Smooth muscle cell of bladder (primary cell): Measurements from ENCODE around the gene C20orf204. TPM values are rescaled to one million over a fixed set of nuclear protein-coding genes. Genes with fewer than 3 reads are reported as not detected.

Source experiments
- total RNA-seq: library from RNA; depleted of rRNA; stranded (reverse); fragments of >200 nt; gene quantifications from 2 replicates; pipeline ENCODE4 v1.2.3, GENCODE V29; 2014

The C20orf204 gene, protein sequence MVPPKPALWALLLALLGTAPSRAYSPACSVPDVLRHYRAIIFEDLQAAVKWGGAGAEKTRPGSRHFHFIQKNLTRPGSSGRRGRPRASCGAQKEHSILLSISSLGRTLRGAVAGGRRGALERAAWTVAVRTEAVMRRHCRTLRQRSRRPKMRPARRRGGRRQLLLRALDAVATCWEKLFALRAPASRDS
- total RNA-seq, result 0.57 and 0.92 TPM in 2 replicates

DNA sequence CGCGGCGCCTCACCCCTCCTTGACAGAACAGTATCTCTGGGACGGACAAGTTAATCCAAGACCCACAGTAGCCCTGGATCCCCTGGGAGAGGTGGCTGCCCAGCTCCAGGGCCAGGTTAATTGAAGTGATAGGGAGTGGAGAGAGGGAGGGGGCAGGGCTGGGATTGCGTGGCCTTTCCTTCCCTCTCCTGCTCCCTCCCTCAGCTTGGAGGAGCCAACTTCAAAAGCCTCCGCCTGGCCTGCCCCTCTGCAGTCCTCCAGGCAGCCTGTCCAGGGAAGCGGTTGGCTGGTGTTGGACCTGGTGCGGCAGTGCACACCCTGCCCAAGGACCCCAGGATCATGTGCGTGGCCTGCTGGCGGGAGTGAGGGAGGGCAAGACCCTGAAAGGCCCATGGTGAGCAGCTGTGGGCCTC, at the start of gene C20orf204:
Gene C20orf204 (plus strand): TSS at position 250 of the 413 bp plus-strand sequence. CDS start 142 bp downstream, at position 392.

DNA sequence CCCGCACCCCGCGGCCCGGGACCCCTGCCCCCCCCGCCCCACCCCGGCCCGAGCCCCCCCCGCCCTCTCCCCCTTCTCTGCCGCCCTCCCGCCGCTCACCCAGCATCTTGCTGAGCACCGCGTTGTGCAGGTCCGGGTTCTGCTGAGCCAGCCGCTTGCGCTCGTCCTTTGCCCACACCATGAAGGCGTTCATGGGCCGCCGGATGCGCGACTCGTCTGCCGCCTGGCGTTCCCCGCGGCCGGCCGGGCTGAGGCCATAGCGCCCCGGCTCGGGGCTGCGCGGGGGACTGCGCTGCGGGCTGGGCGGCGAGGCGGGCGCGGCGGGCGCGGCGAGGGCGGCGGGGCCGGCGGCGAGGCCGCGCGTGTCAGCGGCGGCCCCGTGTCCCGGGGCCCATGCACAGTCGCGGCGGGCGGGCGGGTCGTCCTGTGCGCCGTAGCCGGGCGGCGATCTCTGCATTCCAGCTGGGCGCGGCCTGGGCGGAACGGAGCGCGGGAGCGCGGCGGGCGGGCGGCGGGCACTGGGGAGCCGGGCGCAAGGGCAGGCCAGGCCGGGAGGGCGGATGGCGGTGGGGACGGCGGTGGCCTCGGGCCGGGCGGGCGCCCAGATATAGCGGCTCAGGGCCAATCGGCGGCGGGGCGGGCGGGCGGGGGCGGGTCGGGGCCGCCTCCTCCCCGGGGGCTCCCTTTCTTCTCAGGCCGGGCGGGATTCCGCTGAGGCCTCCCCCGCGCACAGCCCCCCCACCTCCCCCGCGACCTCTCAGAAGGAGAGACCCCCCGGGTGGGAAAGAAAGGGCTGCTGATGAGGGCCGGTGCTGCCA, 13.3 kb downstream of the C20orf204 start, which contains the start of gene SOX18:
Gene SOX18 (minus strand): TSS at position 580 of the 818 bp plus-strand sequence. CDS start 123 bp downstream, at position 457.

DNA sequence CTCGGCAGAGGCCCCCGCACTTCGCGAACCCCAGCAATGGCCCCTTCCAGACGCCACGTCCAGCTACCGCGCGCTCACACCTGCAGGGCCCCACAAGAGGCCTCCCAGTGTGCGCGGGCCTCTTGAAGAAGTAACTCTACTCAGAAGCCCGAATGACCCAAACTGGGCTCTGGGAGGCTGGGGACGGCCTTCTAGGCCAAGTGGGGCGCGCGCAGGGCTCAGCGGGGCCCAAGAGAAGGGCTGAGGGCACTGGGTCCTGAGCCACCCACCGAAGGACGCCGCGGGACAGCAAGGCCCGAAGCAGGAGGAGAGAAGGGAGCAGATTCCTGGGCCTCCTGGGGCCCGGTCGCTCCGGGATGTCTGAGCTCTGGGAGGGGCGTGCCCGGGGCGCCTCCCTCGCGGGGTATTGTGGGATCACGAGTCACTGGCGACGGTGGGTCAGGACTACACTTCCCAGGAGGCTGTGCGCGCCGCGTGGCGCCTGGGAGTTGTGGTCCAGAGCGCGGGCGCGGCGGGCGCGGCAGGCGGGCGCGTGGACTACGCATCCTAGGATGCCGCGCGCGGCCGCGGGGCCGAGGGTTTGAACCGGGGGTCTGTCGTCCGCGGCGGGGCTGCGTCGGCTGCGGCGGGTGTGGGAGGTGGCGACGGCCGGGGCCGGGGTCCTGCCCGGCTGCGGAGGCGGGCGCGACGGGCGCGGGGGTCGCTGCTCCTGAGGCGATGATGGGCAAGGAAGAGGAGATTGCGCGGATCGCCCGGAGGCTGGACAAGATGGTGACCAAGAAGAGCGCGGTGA, 26.8 kb downstream of the C20orf204 start, which contains the start of gene TCEA2:
Gene TCEA2 (plus strand): TSS at position 603 of the 793 bp plus-strand sequence. CDS start 115 bp downstream, at position 718.

DNA sequence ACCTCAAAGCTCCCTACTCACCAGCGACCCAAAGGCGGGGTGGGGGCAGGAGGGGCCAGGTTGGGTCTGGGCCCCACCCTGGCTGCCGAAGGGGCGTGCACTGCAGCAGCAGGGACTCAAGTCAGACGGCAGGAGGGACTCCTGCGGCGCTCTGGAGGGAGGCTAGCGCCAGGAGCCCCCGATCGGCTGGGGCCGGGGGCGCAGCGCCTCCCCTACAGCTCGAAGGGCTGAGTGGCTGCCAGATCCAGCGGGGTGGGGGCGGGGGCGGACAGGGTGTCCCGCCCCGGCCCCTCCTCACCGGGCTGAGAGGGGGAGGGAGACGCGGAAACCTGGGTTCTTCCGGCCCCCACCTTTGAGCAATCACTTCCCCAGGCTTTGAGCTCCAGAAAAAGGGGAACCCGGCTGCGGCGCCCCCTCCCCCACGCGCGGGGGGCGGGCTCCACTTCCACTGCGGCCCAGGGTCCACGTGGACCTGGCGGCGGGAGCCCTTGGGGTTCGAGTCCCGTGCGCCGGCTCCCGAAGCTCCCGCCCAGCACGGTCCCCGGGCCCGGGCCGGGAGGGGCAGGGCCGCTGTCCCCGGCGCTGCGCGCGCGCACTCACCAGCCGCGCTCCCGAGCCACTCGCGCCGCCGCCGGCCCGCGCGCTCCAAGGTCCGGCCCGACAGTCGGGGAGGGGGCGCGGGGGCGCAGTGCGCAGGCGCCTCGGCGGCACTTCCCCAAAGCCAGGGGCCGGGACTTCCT, 43.5 kb downstream of the C20orf204 start, which contains the start of gene RGS19:
Gene RGS19 (minus strand): TSS at position 246 of the 740 bp plus-strand sequence. CDS start 2,632 bp downstream, outside the sequence.

DNA sequence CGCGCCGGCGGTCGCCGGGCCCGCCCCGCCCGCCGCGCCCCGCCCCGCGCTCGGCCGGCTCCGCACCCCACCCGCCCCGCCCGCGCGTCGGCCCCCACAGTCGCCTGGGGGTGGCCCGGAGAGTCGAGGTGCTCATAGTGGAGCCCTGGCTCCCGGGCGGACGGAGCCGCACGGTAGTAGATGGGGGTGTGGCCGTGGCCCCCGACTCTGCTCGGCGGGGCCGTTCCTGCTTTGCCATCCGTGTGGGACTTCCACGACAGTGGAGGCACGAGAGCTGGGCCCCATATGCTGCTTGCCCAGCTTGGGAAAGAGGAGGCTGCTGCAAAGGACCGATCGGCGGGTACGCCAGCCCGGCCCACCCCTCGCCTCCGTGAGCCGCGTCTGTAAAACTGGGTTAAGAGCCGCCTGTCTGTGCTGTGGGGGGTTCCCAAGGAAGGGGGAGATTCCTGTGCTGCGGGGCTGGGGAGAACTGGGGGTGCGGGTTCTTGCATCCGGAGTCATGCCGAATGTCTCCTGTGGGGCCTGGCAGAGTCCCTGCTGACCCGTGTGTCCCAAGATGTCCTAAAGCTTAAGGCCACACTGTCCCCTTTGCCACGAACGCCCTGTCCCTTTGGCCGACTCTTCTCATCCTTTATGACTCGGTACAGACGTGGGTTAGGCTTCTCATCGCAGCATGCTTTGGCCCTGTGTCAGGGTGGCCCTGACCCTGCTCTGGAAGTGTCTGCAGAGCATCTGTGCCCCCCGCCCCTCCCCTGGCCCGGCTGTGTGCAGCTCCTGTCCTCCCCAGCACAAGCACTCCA, 44.2 kb downstream of the C20orf204 start, which contains the start of gene OPRL1:
Gene OPRL1 (plus strand): TSS at position 70 of the 800 bp plus-strand sequence. CDS start 12,639 bp downstream, outside the sequence.

DNA sequence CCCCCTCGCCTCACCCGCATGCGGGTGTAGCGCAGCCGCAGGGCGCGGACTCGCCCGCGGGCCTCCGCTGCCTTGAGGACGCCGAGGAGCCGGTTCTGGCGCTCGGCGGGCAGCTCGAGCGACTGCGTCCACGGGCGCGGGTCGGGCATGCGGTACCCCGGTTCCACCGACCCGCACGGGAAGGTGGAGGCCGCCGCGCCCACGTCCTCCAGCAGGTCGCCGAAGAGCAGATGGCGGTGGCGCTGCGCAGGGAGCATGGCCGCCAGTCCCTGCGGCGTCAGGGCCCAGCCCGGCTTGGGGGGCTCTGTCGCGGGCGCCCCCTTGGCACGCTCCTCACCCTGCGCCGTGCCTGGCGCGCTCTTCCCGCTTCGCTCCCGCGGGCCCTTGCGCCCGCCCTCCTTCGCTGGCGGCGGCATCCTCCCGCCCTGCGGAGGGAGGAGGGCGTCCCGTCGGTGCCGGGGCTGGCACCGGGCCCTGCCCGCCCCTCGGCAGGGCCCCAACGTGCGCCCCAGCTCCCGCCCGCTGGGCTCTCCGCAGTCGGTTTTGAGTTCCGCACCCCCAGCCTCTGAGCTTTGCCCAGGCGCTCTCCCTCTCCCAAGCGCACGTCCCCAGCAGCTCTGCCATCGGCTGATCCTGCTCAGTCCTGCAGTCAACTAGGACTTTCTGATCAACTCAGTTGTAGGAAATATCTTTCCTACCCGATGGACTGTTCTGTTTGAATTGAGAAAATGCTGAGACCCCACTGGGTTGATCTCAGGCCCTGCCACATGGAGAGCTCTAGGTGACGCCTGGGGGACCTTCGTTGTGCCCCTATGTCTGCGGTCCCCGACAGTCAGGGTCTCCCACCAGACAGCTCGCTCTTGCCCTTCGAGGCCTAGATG, 48.1 kb downstream of the C20orf204 start, which contains the start of gene LKAAEAR1:
Gene LKAAEAR1 (minus strand): TSS at position 595 of the 881 bp plus-strand sequence. CDS start 179 bp downstream, at position 416.

Other genes starting within 250 kb of the C20orf204 start
- 4.6 and 9.7 TPM in 2 replicates for gene ZBTB46, start 204.9 kb upstream of the C20orf204 start, total RNA-seq
- gene ABHD16B, start 174.7 kb upstream of the C20orf204 start, total RNA-seq, result not detected in 2 replicates
- 112 and 116 TPM in 2 replicates for gene TPD52L2, start 170.9 kb upstream of the C20orf204 start, total RNA-seq
- 49.6 and 68.2 TPM in 2 replicates for gene DNAJC5, start 141.1 kb upstream of the C20orf204 start, total RNA-seq
- 14.5 and 15.9 TPM in 2 replicates for gene UCKL1, start 79.8 kb upstream of the C20orf204 start, total RNA-seq
- gene ZNF512B, start 66.3 kb upstream of the C20orf204 start, total RNA-seq, result 4.7 and 6.1 TPM in 2 replicates
- gene SAMD10, start 56.5 kb upstream of the C20orf204 start, total RNA-seq, result 0.28 and 0.43 TPM in 2 replicates
- 57.0 and 63.9 TPM in 2 replicates for gene PRPF6, start 55.0 kb upstream of the C20orf204 start, total RNA-seq
- 0.18 TPM in 1 of 2 replicates, not detected in the other for gene SOX18, start 13.5 kb downstream of the C20orf204 start, total RNA-seq
- gene TCEA2, start 27.0 kb downstream of the C20orf204 start, total RNA-seq, result 27.3 and 33.7 TPM in 2 replicates
- gene RGS19, start 43.3 kb downstream of the C20orf204 start, total RNA-seq, result 7.3 and 7.8 TPM in 2 replicates
- gene OPRL1, start 43.9 kb downstream of the C20orf204 start, total RNA-seq, result 1.6 and 1.9 TPM in 2 replicates
- gene LKAAEAR1, start 48.2 kb downstream of the C20orf204 start, total RNA-seq, result 0.14 TPM in 1 of 2 replicates, not detected in the other
- not detected in 2 replicates for gene NPBWR2, start 71.4 kb downstream of the C20orf204 start, total RNA-seq
- not detected in 2 replicates for gene MYT1, start 128.3 kb downstream of the C20orf204 start, total RNA-seq
- 37.7 and 41.5 TPM in 2 replicates for gene PCMTD2, start 219.6 kb downstream of the C20orf204 start, total RNA-seq